Fibroblast of villous mesenchyme (primary cell): ENCODE results near the gene GRIK3. TPM values are rescaled to one million over a fixed set of nuclear protein-coding genes. Genes with fewer than 3 reads are reported as not detected.

Experiments
- DNase-seq: peaks from one replicate; pipeline ENCODE4 v3.0.0-alpha.2; 2010; ENCODE audit warnings: low read depth
- H3K4me3 ChIP-seq: 2 replicates; pipeline ENCODE4 v1.5.1; 2011; ENCODE audit warnings: low read depth, mild to moderate bottlenecking, low read length
- total RNA-seq: library from RNA; depleted of rRNA; stranded (reverse); fragments of >200 nt; gene quantifications from 2 replicates; pipeline ENCODE4 v1.2.3, GENCODE V29; 2012
- TF ChIP-seq, protein P1 (sequence below): IDR thresholded peaks from 2 replicates; pipeline ENCODE4 v1.5.1; 2012; ENCODE audit warnings: low read depth, mild to moderate bottlenecking, low read length; ENCODE audit not compliant: insufficient read depth

Gene GRIK3
- total RNA-seq, 1 donor, result not detected

DNA sequence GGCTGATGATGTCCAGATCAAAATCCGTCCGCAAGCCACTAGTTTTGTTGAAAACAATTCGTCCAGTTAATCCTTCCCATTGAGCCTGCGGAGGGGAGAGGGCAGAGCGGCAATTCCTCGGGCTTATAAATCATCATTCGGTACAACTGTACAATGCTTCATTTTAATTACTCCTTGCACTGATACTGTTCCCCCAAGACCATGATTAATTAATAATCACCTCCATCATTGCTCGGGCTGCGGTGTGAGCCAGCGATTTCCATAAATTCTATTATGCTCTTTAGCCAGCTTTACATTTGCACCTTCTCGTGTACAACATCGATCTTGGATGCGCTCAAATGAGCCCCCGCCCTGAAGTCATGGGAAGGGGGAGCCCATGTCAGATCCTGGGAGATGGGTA is 180.7 kb downstream of the GRIK3 start:
- TF ChIP-seq, protein P1, sequence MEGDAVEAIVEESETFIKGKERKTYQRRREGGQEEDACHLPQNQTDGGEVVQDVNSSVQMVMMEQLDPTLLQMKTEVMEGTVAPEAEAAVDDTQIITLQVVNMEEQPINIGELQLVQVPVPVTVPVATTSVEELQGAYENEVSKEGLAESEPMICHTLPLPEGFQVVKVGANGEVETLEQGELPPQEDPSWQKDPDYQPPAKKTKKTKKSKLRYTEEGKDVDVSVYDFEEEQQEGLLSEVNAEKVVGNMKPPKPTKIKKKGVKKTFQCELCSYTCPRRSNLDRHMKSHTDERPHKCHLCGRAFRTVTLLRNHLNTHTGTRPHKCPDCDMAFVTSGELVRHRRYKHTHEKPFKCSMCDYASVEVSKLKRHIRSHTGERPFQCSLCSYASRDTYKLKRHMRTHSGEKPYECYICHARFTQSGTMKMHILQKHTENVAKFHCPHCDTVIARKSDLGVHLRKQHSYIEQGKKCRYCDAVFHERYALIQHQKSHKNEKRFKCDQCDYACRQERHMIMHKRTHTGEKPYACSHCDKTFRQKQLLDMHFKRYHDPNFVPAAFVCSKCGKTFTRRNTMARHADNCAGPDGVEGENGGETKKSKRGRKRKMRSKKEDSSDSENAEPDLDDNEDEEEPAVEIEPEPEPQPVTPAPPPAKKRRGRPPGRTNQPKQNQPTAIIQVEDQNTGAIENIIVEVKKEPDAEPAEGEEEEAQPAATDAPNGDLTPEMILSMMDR, result no peak
- no peak for DNase-seq
- H3K4me3 ChIP-seq, result no peak overlapping the region

DNA sequence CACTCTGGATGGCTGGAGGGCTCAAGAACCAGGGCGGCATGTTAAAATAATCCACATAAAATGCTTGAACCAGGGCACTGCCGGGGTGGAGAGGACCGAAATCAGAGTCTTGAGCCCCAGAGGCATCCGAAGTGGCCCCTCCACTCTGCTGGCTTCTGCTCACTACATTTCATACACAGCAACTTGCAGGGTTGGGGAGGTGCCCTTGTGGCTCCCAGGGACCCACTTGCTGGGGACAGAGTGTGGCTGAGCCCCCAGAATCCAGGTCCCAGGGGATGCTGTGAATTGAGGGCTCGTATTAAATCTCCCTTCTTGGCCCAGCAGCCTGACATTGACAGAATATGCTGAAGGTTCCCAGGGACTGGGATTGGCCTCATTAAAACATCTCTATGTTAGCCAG is 181.7 kb downstream of the GRIK3 start:
- DNase-seq, result no peak
- H3K4me3 ChIP-seq, result no peak overlapping the region
- TF ChIP-seq, protein P1, result no peak

DNA sequence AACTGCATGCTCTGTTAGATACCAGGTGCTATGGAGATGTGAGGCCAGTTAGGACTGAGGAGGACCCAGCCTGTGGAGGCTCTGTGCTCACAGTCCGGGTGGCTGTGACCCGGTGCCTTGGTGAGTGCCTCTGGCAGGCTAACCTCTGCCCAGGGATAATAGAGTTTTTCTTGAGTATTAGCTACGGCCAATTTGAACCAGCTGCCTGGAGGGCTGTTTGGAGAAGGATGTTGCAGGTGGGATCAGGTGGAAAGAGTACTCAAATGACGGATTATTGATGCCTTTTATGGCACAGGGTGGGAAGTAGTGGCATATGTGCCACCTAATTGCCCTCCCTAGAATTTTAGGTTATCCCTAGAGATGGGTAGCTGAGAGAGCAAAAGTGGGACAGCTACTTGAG is 182.7 kb downstream of the GRIK3 start:
- DNase-seq, result no peak
- no peak overlapping the region for H3K4me3 ChIP-seq
- TF ChIP-seq, protein P1, result no peak

DNA sequence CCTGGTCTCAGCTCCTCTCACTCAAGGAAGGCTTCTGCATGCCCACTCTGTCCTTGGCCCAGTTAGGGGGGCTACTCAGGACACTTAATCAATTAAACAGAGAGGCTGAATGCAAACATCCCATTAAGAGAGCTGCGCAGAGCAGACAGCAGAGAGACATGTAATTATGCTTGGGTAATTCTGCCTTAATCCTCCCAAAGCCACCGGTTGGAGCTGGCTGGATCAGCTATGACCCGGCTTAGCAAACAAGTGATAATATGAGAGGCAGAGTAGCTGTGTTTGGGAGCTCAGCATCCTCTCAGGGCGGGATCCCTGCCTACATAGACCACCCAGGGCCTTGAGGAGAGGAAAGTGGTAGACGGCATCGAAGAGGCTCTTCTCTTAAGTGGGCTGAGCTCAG is 183.2 kb downstream of the GRIK3 start:
- no peak overlapping the region for H3K4me3 ChIP-seq
- TF ChIP-seq, protein P1, result no peak
- no peak for DNase-seq

DNA sequence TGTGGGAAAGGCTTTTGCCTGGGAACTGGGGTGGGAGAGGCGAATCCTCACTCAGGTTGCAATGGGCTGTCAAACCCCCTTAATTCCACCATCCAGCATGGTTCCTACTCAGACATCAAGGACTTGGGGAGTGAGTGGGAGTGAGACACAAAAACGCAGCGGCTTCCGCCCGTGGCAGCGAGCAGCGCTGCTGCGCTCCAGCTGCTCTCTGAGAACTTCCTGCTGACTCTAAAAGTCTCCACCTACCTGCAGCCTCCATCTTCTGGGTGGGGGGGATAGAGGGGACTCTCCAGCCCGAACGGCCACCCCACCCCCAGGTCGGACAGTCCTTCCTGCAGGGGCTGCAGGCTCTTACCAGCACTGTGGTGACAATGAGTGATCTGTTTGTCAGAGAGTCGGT is 184.4 kb downstream of the GRIK3 start:
- no peak for DNase-seq
- TF ChIP-seq, protein P1, result no peak
- H3K4me3 ChIP-seq, result no peak overlapping the region

DNA sequence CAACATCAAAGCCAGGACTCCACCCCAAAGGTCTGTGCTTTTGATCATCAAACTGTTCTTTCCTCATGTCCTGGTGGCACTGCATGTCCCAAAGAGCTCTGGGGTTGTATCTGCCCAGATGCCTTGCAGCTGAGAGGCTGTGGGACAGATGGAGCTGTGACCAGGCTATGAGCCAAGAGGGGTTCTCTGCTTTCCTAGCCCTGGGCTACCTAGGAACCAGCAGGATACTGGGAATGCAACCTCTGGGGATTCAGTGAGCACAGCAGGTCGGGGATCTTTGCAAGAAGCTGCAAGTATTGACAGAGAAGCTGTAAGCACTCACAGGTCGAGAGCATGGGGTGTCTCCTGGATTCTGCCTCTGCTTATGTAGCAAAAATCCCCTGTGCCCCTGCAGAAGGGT is 186.6 kb downstream of the GRIK3 start:
- no peak overlapping the region for H3K4me3 ChIP-seq
- DNase-seq, result no peak
- TF ChIP-seq, protein P1, result no peak

DNA sequence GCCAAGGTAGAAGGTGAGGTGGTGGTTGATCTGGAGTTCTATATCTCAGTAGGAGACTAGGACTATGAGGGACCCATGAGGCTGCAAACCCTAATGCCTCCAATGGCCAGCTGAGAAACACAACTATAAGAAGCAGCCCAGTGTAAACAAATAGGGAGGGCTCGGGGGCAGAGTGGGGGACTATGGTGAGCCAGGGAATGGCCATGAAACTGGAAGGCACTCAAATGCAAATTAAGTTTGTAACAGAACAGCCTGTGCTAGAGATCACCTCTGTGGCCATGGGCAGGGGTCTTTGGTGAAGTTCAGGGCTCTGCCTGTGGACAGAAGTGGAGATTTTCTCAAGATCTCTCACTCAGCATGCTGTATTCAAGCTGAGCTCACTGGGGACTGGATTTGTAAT is 187.1 kb downstream of the GRIK3 start:
- no peak overlapping the region for H3K4me3 ChIP-seq
- TF ChIP-seq, protein P1, result no peak
- no peak for DNase-seq
